HG02885 (cell line): Measurements from ENCODE around the gene PTPRJ.
A peak's percentile ranks its signal among the peaks of the same experiment; 100 is the strongest.
"Not testable (repeated sequence)": the region's sequence is repeated elsewhere in the genome, so short reads cannot be mapped to it uniquely, and the experiment has no call there.

Experiments
- ATAC-seq: cut with Tn5 transposase; IDR thresholded peaks from one replicate; pipeline ENCODE4 v1.9.1; 2021; ENCODE audit warnings: mild to moderate bottlenecking; ENCODE audit not compliant: unreplicated experiment, poor library complexity

Gene PTPRJ

GRCh38 chr11:48134221-48134922 lies 154.0 kb downstream of the PTPRJ start:
- no peak for ATAC-seq

- ATAC-seq = no peak
Measured at GRCh38 chr11:48138222-48138621, 157.9 kb downstream of the PTPRJ start.

- ATAC-seq = not testable (repeated sequence)
Measured at GRCh38 chr11:48139896-48140295, 159.5 kb downstream of the PTPRJ start.

- ATAC-seq = no peak
Measured at GRCh38 chr11:48141475-48142122, 161.2 kb downstream of the PTPRJ start.

GRCh38 chr11:48142889-48143288 lies 162.5 kb downstream of the PTPRJ start:
- ATAC-seq = no peak

- ATAC-seq = no peak
Measured at GRCh38 chr11:48148749-48149148, 168.4 kb downstream of the PTPRJ start.

- ATAC-seq = no peak
Measured at GRCh38 chr11:48150213-48150612, 169.9 kb downstream of the PTPRJ start.

GRCh38 chr11:48154151-48154550 lies 173.8 kb downstream of the PTPRJ start:
- no peak for ATAC-seq

GRCh38 chr11:48161951-48162884 lies 181.9 kb downstream of the PTPRJ start:
- ATAC-seq = no peak

GRCh38 chr11:48162885-48163268 lies 182.5 kb downstream of the PTPRJ start:
- no peak for ATAC-seq

GRCh38 chr11:48163360-48164100 lies 183.2 kb downstream of the PTPRJ start:
- ATAC-seq = no peak

GRCh38 chr11:48164836-48165235 lies 184.5 kb downstream of the PTPRJ start:
- no peak for ATAC-seq

- no peak for ATAC-seq
Measured at GRCh38 chr11:48165426-48165825, 185.1 kb downstream of the PTPRJ start.

- ATAC-seq = no peak
Measured at GRCh38 chr11:48167380-48167779, 187.0 kb downstream of the PTPRJ start.

GRCh38 chr11:48168815-48169214 lies 188.5 kb downstream of the PTPRJ start:
- ATAC-seq = no peak

GRCh38 chr11:48169259-48169658 lies 188.9 kb downstream of the PTPRJ start:
- no peak for ATAC-seq

GRCh38 chr11:48169717-48170116 lies 189.4 kb downstream of the PTPRJ start:
- ATAC-seq = no peak

GRCh38 chr11:48170241-48171233 lies 190.2 kb downstream of the PTPRJ start:
- ATAC-seq = peak; percentile 44
